DOHH2 (cell line): Measurements from ENCODE around the gene TUBB2B.
"Not testable (repeated sequence)": the region's sequence is repeated elsewhere in the genome, so short reads cannot be mapped to it uniquely, and the experiment has no call there.

Source experiments
- EZH2phosphoT487 ChIP-seq: fragments of 200-600 bp; sonication (generic); IDR thresholded peaks from 2 replicates; pipeline ENCODE4 v1.6.1; 2017; ENCODE audit warnings: borderline replicate concordance, mild to moderate bottlenecking, antibody characterized with exemption, low read length, moderate library complexity, mixed read lengths
- TF ChIP-seq, protein P1 (sequence below): fragments of 200-600 bp; sonication (generic); IDR thresholded peaks from one replicate; pipeline ENCODE4 v1.5.1; 2014; ENCODE audit warnings: antibody characterized with exemption, mild to moderate bottlenecking, low read depth, low read length; ENCODE audit not compliant: poor library complexity, severe bottlenecking

- TF ChIP-seq, protein P1, sequence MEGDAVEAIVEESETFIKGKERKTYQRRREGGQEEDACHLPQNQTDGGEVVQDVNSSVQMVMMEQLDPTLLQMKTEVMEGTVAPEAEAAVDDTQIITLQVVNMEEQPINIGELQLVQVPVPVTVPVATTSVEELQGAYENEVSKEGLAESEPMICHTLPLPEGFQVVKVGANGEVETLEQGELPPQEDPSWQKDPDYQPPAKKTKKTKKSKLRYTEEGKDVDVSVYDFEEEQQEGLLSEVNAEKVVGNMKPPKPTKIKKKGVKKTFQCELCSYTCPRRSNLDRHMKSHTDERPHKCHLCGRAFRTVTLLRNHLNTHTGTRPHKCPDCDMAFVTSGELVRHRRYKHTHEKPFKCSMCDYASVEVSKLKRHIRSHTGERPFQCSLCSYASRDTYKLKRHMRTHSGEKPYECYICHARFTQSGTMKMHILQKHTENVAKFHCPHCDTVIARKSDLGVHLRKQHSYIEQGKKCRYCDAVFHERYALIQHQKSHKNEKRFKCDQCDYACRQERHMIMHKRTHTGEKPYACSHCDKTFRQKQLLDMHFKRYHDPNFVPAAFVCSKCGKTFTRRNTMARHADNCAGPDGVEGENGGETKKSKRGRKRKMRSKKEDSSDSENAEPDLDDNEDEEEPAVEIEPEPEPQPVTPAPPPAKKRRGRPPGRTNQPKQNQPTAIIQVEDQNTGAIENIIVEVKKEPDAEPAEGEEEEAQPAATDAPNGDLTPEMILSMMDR: not testable (repeated sequence)
- TF ChIP-seq EZH2phosphoT487: not testable (repeated sequence)
Observed at GRCh38 chr6:3197734-3198133, 29.7 kb downstream of the TUBB2B start.
